ENCODE results near the gene PSMD8. TPM values are rescaled to one million over a fixed set of nuclear protein-coding genes. Genes with fewer than 3 reads are reported as not detected.
A peak's percentile ranks its signal among the peaks of the same experiment; 100 is the strongest.

PSMD8 gene
- total RNA-seq, 1 experiment from 2014 or later: 279 TPM

- DNase-seq (ENCODE audit: low read depth, low spot score): no peak
- in situ Hi-C loops (cut with HindIII; ENCODE audit: low pct_unique_long_range_greater_than_20kb, low sequenced_read_pairs): no loop called here
Observed at GRCh38 chr19:38383743-38384142, 9.4 kb downstream of the PSMD8 start.

GRCh38 chr19:38384209-38385027, 10.0 kb downstream of the PSMD8 start:
- in situ Hi-C loops (cut with HindIII; ENCODE audit: low pct_unique_long_range_greater_than_20kb, low sequenced_read_pairs): no loop called here
- DNase-seq (ENCODE audit: low read depth, low spot score): peak; percentile 50

DNA sequence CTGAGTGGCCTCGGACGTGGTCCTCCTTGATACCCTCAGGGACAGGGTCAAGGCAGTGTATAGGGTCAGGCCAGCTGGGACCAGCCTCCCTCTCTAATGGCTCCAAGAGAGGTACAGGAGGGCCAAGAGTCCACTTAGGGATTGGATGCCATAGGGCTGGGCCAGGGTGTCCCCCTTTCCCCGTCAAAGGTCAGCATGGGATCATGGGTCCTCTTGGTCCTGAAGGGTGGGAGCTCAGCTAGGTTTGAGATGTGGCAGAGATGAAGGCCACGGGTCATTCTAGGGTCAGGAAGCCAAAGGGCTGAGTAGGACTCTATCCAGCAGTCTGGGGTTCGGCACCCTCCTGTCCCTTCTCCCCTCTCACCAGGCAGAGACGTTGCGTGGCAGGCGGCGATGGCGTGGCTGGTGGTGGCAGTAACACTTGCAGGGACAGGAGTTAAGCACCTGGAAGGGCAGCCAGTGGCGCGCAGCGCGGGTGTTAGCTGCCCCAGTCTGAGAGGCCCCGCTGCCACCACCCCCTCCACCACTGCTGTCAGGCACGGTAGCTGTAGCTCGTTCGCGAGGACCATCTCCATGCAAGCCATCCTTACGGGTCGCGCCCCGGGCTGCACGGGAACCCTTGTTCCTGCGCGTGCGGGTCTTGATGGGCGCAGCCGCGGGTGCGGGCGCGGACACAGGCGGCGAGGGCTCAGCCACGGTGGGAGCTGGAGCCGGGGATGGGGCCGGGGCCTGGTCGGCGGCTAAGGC, 10.9 kb downstream of the PSMD8 start:
- in situ Hi-C loops (cut with HindIII; ENCODE audit: low pct_unique_long_range_greater_than_20kb, low sequenced_read_pairs): no loop called here
- no peak for DNase-seq (ENCODE audit: low read depth, low spot score)

DNA sequence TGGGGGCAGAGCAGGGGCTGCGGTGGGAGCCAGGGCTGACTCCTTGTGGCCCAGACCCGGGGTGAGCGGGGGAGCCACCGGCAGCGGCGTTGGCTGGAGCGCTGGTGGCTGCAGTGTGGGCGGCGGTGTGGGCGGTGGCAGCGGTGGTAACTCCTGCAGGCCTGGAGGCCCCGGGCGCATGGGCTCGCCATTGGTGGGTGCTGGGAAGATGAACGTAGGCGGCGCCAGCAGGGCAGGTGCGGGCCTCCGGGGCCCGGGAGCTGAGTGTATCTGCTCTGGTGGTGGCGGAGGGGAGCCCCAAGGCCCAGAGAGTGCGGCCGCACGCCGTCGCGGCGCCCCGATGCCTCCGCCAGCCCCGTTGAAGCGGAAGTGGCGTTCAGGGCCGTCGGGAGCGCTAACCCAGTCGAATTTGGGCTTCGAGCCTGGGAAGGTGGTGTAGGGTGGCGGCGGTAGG, 11.5 kb downstream of the PSMD8 start:
- no peak for DNase-seq (ENCODE audit: low read depth, low spot score)
- in situ Hi-C loops (cut with HindIII; ENCODE audit: low pct_unique_long_range_greater_than_20kb, low sequenced_read_pairs): no loop called here

DNA sequence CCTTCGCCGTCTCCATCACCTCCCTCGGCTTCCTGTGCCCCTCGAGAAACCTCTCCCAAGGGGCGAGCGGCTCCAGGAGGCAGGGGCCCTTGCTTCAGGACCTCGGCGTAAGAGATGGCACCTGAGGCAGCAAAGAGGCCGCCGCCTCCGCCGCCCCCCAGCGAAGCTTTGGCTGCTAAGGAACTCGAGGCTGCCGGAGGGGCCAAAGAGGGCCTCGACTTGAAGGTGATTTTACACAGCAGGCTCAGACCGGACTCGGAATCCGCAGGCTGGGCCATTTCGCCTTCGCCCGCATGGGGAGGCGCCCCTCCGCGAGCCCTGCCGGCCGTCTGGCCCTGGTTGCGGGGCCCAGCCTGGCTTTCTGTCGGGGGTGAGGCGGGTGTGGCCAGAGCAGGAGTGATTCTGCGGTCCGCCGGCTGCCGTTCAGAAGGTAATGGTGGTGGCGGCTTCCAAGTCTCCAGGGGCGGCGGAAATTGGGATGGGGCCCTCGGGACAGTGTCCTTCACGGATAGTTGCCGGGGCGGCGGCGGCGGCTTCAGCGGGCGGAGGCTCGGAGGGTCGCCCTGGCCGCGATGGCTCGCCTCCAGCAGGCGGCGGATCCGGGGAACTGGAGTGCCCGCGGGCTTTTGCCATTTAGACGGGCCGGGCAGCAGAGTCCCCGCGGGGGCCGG, 12.1 kb downstream of the PSMD8 start:
- no peak for DNase-seq (ENCODE audit: low read depth, low spot score)
- in situ Hi-C loops (cut with HindIII; ENCODE audit: low pct_unique_long_range_greater_than_20kb, low sequenced_read_pairs): no loop called here

GRCh38 chr19:38386971-38387549, 12.7 kb downstream of the PSMD8 start:
- DNase-seq (ENCODE audit: low read depth, low spot score): no peak
- in situ Hi-C loops (cut with HindIII; ENCODE audit: low pct_unique_long_range_greater_than_20kb, low sequenced_read_pairs): no loop called here

- peak; percentile 68 for DNase-seq (ENCODE audit: low read depth, low spot score)
- in situ Hi-C loops (cut with HindIII; ENCODE audit: low pct_unique_long_range_greater_than_20kb, low sequenced_read_pairs): no loop called here
Observed at GRCh38 chr19:38387550-38388348, 13.4 kb downstream of the PSMD8 start, which contains the start of gene GGN. Gene GGN, minus strand, starts transcription at chr19:38388034. Its CDS starts 773 bp downstream, at chr19:38387261.

- no peak for DNase-seq (ENCODE audit: low read depth, low spot score)
- in situ Hi-C loops (cut with HindIII; ENCODE audit: low pct_unique_long_range_greater_than_20kb, low sequenced_read_pairs): no loop called here
Observed at GRCh38 chr19:38388349-38389100, 14.2 kb downstream of the PSMD8 start, which contains the start of gene SPRED3. Gene SPRED3, plus strand, starts transcription at chr19:38388697. Its CDS starts 1,606 bp downstream, at chr19:38390303.

GRCh38 chr19:38389101-38389925, 14.9 kb downstream of the PSMD8 start:
- DNase-seq (ENCODE audit: low read depth, low spot score): no peak
- in situ Hi-C loops (cut with HindIII; ENCODE audit: low pct_unique_long_range_greater_than_20kb, low sequenced_read_pairs): no loop called here

DNA sequence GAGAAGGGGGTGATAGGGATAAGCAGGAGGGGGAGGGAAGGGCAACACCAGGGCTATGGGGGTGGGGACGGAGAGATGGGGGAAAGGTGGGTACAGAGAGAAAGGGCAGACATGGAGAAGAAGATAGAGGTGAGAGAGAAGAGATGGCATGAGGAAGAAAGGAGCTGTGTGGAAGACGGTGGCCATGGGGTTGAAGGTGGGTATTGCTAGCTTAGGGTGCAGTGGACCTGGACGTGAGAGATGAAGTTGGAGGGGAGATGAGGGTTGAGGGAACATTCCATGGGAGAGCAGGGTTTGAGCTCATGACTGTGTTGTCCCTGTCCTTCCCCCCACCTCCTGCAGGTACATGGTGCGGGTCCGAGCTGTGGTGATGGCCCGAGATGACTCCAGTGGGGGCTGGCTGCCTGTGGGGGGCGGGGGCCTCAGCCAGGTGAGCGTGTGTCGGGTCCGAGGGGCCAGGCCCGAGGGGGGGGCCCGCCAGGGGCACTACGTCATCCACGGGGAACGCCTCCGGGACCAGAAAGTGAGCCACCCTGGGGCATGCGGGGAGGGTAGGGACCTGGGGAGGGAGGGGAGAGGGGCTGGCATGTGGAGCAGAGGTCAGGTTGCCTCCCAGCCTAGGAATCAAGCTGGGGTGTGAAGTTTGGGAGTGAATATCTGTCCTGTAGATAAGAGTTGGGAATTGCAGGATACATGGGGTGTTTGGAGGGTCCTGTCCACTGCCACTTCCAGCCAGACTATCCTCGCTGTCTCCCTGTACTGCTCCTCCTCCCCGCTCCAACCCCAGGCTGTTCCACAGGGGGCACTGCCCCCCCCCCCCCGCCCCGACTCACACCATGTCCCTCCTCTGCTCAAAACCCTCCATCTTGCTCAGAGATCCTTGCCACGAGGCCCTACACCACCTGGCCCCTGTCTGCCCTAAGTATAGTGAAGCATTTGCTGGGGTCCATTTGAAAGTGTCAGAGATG, 15.9 kb downstream of the PSMD8 start:
- in situ Hi-C loops (cut with HindIII; ENCODE audit: low pct_unique_long_range_greater_than_20kb, low sequenced_read_pairs): no loop called here
- no peak for DNase-seq (ENCODE audit: low read depth, low spot score)

DNA sequence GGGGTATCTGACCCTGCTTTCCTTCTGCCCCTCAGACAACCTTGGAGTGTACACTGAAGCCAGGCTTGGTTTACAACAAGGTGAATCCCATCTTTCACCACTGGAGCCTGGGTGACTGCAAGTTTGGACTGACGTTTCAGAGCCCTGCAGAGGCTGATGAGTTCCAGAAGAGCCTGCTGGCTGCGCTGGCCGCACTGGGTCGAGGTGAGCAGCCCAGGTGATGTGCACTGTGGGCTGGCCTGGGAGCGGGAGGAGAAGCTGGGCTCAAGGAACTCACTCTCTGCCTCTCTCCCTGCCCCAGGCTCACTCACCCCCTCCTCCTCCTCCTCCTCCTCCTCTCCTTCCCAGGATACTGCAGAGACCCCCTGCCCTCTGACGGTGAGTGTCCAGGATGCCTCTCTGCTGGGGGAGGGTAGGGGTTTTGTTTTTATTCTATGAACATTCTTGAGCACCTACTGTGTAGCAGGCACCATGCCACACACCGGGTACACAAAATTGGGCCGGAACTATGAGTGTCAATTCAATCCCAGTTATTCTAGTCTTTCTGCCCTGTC, 17.6 kb downstream of the PSMD8 start:
- in situ Hi-C loops (cut with HindIII; ENCODE audit: low pct_unique_long_range_greater_than_20kb, low sequenced_read_pairs): no loop called here
- DNase-seq (ENCODE audit: low read depth, low spot score): no peak

DNA sequence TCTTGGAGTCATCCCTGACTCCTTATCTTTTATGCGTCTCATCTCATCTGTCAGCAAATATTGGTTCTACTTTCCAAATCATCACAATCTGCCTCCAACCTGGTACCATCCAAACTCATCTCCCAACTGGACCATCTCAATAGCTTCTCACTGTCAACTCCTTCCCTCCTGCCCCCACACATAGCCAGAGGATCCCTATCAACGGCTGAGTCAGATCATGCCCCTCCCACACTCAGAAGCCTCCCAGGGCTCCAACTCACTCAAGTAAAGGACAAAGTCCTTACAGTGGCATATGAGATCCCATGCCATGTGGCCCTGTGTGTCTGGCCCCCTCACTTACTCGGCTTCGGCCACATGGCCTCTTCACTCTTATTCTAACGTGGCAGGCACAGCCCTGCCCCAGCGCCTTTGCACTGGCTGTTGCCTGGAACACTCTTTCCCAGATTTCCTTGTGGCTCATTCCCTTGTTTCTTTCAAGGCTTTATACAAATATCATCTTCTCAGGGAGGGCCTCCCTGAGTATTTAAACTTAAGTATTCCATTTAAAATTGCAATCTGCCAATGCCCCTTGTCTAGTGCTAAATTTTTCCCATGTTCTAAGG, 18.4 kb downstream of the PSMD8 start:
- in situ Hi-C loops (cut with HindIII; ENCODE audit: low pct_unique_long_range_greater_than_20kb, low sequenced_read_pairs): no loop called here
- DNase-seq (ENCODE audit: low read depth, low spot score): no peak

- no peak for DNase-seq (ENCODE audit: low read depth, low spot score)
Observed at GRCh38 chr19:38394488-38394887, 20.1 kb downstream of the PSMD8 start.

More at GRCh38 chr19:38394488-38394887, 20.1 kb downstream of the PSMD8 start:
- in situ Hi-C loops (cut with HindIII; ENCODE audit: low pct_unique_long_range_greater_than_20kb, low sequenced_read_pairs): no loop called here

Measured in SK-MEL-5 (cell line).